IgD-negative memory B cell (primary cell): ENCODE results near the gene ZNF831. TPM values are rescaled to one million over a fixed set of nuclear protein-coding genes. Genes with fewer than 3 reads are reported as not detected.

Source experiments
- H3K27ac Mint-ChIP-seq, 3 donors: one replicate each; pipeline ENCODE4 v1.8.0; 2020 to 2022; ENCODE audit warnings: mild to moderate bottlenecking in 3 of 3, mixed read lengths in 3 of 3, moderate library complexity in 1 of 3
- H3K27me3 Mint-ChIP-seq: one replicate; pipeline ENCODE4 v1.8.0; 2021; ENCODE audit warnings: mixed read lengths
- H3K36me3 Mint-ChIP-seq: one replicate; pipeline ENCODE4 v1.8.0; 2020; ENCODE audit warnings: mild to moderate bottlenecking, mixed read lengths
- H3K4me1 Mint-ChIP-seq, 3 donors: one replicate each; pipeline ENCODE4 v1.8.0; 2020 to 2022; ENCODE audit warnings: mixed read lengths in 3 of 3, mild to moderate bottlenecking in 1 of 3
- H3K4me3 Mint-ChIP-seq, 4 donors: one replicate each; pipeline ENCODE4 v1.8.0; 2020 to 2022; ENCODE audit warnings: mild to moderate bottlenecking in 4 of 4, mixed read lengths in 4 of 4, moderate library complexity in 3 of 4
- H3K9me3 Mint-ChIP-seq, 3 donors: one replicate each; pipeline ENCODE4 v1.8.0; 2020 to 2021; ENCODE audit warnings: mixed read lengths in 3 of 3, mild to moderate bottlenecking in 1 of 3
- polyA plus RNA-seq: library from polyadenylated mRNA; unstranded; fragments of 300-500 nt; fragmentation: Illumina TruSeq; gene quantifications from one replicate; pipeline ENCODE4 v1.2.3, GENCODE V29; 2021

The ZNF831 gene
- polyA plus RNA-seq, 1 donor from 2014 or later: 1.2 TPM

DNA sequence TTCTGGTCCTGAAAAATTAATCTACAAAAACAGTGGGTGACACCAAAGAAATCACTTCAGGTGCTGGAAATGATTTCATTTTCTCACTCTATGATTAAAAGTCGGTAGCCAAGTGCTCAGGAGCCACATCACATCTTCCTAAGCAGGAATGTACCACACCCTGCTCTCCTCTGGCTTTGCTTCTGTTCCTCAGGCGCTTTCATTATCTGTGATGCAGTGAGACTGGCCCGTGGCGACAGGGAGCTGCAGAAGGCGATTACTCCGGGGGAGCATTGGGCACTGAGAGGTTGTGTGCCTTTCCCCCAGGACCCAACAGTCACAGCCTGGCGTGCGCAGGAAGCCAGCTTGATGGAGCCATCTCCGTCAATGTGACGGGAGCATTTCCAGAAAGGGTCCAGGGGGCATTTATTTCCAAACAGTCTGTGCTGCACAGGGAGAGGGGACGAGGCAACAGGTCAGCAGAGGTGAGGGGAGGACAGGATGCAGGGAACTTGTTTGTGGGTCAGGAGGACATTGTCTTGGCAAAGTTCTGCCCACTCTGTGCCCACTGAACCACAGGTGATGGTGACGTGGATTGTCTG lies 5.6 kb upstream of the ZNF831 start:
- Mint-ChIP-seq H3K36me3 (no peaks in the 10 kb centered on the region), H3K4me1 (peaks cover 15 to 29% (median 26%) of the 10 kb centered on the region in 3 donors)

GRCh38 chr20:59158673-59159072 lies 4.9 kb upstream of the ZNF831 start:
- peak overlapping the region in 1 of 4 donors; percentile 58 for H3K4me3 Mint-ChIP-seq

More for the DNA sequence above, 5.6 kb upstream of the ZNF831 start:
- H3K27me3 Mint-ChIP-seq: peaks cover 8% of the 10 kb centered on the region
- no peaks in the 10 kb centered on the region for H3K9me3 Mint-ChIP-seq
- H3K4me3 Mint-ChIP-seq: peak overlapping the region in 1 of 4 donors; percentile 58
- H3K27ac Mint-ChIP-seq: peak overlapping the region in 1 of 3 donors; percentile 76

GRCh38 chr20:59159091-59159490 lies 4.5 kb upstream of the ZNF831 start:
- H3K4me1 Mint-ChIP-seq: peaks cover 22 to 33% (median 33%) of the 10 kb centered on the region in 3 donors
- H3K36me3 Mint-ChIP-seq: no peaks in the 10 kb centered on the region
- peak overlapping the region in 2 of 4 donors; percentile 27 to 89 for H3K4me3 Mint-ChIP-seq
- H3K27me3 Mint-ChIP-seq: peaks cover 8% of the 10 kb centered on the region
- no peaks in the 10 kb centered on the region for H3K9me3 Mint-ChIP-seq
- H3K27ac Mint-ChIP-seq: peak overlapping the region; percentile 30 to 88 (median 71)

More at GRCh38 chr20:59158673-59159072, 4.9 kb upstream of the ZNF831 start:
- Mint-ChIP-seq H3K27ac (no peak overlapping the region), H3K36me3 (no peaks in the 10 kb centered on the region), H3K9me3 (no peaks in the 10 kb centered on the region), H3K4me1 (peaks cover 21 to 35% (median 33%) of the 10 kb centered on the region in 3 donors), H3K27me3 (peaks cover 8% of the 10 kb centered on the region)

- Mint-ChIP-seq H3K36me3 (no peaks in the 10 kb centered on the region), H3K27ac (peak overlapping the region; percentile 30 to 89 (median 88)), H3K27me3 (peaks cover 8% of the 10 kb centered on the region), H3K4me3 (peak overlapping the region; percentile 27 to 89 (median 60)), H3K4me1 (peaks cover 22 to 35% (median 35%) of the 10 kb centered on the region in 3 donors), H3K9me3 (no peaks in the 10 kb centered on the region)
Observed at GRCh38 chr20:59159493-59160376, 3.9 kb upstream of the ZNF831 start.

DNA sequence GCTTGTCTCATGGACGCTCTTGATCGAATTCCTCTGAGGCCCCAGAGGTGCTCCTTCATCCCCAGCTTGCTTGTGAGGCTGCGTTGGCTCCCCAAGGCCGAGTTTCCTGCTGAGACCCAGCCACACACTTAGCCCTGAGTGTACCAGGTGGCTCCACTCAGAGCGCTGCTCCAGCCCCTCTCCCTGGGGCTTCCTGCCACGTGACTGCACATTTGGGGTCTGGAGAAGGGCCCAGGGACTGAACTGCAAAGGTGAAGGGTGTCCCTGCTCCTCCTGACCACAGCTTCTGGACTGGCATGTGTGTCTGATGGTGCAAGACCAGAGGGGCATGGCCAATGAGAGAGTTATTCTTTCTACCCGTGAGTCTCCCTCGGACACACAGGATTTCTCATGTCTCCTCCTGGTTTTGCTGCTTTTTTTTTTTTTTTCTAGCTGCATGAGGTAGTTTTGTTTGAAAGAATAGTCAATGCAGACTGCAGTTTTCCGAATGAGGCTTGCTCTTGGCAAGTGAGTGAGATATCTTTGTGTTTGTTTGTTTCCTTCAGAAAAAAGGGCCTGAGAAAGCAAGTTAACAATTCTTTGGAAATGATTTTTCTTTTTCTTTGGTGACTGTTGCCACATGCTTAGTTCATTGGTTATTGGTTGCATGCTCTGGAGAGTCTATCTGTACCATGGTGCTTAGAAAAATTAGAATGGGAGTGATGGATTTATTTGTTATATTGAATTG lies 3.1 kb upstream of the ZNF831 start:
- H3K27ac Mint-ChIP-seq: peak overlapping the region in 1 of 3 donors; percentile 89

GRCh38 chr20:59161721-59162120 lies 1.9 kb upstream of the ZNF831 start:
- Mint-ChIP-seq H3K4me1 (peaks cover 40 to 53% (median 52%) of the 10 kb centered on the region in 3 donors), H3K9me3 (no peaks in the 10 kb centered on the region), H3K27me3 (peaks cover 5% of the 10 kb centered on the region), H3K36me3 (no peaks in the 10 kb centered on the region), H3K4me3 (peak overlapping the region in 3 of 4 donors; percentile 0 to 96 (median 47)), H3K27ac (peak overlapping the region in 2 of 3 donors; percentile 20 to 36)

More for the DNA sequence above, 3.1 kb upstream of the ZNF831 start:
- peaks cover 8% of the 10 kb centered on the region for H3K27me3 Mint-ChIP-seq
- H3K4me3 Mint-ChIP-seq: peak overlapping the region in 1 of 4 donors; percentile 89
- H3K4me1 Mint-ChIP-seq: peaks cover 30 to 43% (median 43%) of the 10 kb centered on the region in 3 donors
- no peaks in the 10 kb centered on the region for H3K9me3 Mint-ChIP-seq
- H3K36me3 Mint-ChIP-seq: no peaks in the 10 kb centered on the region

DNA sequence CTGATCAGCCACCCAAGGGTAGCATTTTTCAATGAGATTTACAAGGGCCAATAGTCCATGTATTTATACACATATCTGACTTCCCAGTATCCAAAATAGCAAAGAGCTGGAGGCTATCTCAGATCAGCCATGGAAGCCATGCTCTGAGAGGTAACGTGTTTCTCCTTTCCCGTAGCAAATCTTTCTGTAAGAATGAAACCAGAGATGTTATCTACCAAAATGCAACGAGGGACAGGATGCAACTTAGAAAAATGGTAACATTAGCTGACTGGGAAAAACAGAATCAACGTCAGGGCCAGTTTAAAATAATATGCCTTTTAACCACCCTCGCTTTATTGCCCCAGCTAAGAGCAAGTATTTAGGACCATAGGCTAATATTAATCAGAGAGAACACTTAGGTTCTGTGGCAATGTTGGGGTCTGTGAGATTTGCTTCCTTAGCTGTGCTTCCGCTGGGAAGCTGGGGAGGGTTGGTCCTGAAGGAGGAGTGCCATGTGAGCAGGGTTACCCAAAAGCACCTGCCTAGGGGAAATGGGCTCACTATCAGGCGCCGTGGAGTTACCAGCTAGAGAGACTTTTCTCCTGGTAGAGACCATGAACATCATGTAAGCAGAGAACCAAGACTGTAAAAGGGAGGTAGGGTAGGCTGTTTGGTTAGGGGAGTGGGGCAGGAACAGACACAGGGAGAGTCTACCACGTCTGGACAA lies 1.2 kb downstream of the ZNF831 start:
- H3K27me3 Mint-ChIP-seq: no peaks in the 10 kb centered on the region
- H3K4me1 Mint-ChIP-seq: peaks cover 41 to 46% (median 43%) of the 10 kb centered on the region in 3 donors
- H3K4me3 Mint-ChIP-seq: peak overlapping the region; percentile 47 to 91 (median 66)
- no peaks in the 10 kb centered on the region for H3K36me3 Mint-ChIP-seq
- H3K9me3 Mint-ChIP-seq: peaks cover 0 to 4% (median 0%) of the 10 kb centered on the region in 3 donors
- H3K27ac Mint-ChIP-seq: peak overlapping the region; percentile 60 to 95 (median 64)

DNA sequence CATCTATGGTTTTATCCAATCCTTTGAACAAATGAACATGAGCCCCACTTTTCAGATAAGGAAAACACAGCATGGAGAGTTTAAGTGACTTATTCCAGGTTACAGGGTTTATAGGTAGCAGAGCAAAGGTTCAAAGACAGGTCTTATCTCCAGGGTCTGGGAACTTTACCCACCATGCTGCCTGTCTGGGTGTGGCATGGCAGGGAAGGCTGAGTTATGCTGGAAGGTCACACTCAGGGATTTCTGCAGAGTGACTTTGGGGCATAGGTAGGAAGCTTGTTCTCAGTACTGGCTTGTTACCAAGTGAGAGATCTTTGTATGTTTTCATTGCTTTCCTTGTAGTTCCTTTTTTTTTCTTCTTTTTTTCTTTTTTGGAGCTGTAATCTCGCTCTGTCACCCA lies 1.8 kb downstream of the ZNF831 start:
- peaks cover 41 to 45% (median 42%) of the 10 kb centered on the region in 3 donors for H3K4me1 Mint-ChIP-seq

GRCh38 chr20:59165891-59166709 lies 2.5 kb downstream of the ZNF831 start:
- Mint-ChIP-seq H3K4me1 (peaks cover 41 to 42% (median 41%) of the 10 kb centered on the region in 3 donors), H3K4me3 (peak overlapping the region; percentile 47 to 91 (median 74)), H3K27ac (peak overlapping the region; percentile 60 to 95 (median 64)), H3K36me3 (no peaks in the 10 kb centered on the region), H3K9me3 (peaks cover 0 to 4% (median 0%) of the 10 kb centered on the region in 3 donors), H3K27me3 (no peaks in the 10 kb centered on the region)

More for the DNA sequence above, 1.8 kb downstream of the ZNF831 start:
- Mint-ChIP-seq H3K36me3 (no peaks in the 10 kb centered on the region), H3K27ac (peak overlapping the region; percentile 60 to 95 (median 64)), H3K4me3 (peak overlapping the region; percentile 47 to 91 (median 74)), H3K27me3 (no peaks in the 10 kb centered on the region), H3K9me3 (peaks cover 0 to 4% (median 0%) of the 10 kb centered on the region in 3 donors)

- Mint-ChIP-seq H3K27ac (no peak overlapping the region), H3K9me3 (peaks cover 0 to 4% (median 0%) of the 10 kb centered on the region in 3 donors), H3K36me3 (peaks cover 9% of the 10 kb centered on the region), H3K27me3 (no peaks in the 10 kb centered on the region), H3K4me1 (peaks cover 9 to 13% (median 11%) of the 10 kb centered on the region in 3 donors), H3K4me3 (no peak overlapping the region)
Observed at GRCh38 chr20:59170406-59171349, 7.1 kb downstream of the ZNF831 start.

DNA sequence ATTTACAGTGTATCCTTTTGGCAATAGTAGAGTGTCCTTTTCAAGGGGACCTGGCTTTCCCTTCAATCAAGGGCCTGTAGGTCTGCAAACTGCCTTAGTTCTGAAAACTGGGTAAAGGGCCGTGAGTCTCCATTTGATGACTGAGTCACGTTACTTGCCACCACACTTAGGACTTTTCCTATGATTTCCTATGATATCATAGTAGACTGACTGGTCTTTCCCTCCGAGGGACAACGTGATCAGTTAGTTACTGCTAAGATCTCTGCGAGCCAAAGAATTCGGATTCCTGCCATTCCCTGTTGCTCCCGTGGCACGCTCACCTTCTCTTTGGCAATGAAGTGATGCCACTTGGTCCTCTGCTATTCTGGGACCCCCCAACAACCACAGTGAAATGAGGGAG lies 8.4 kb downstream of the ZNF831 start:
- Mint-ChIP-seq H3K4me3 (no peak overlapping the region), H3K27me3 (no peaks in the 10 kb centered on the region), H3K9me3 (peaks cover 0 to 4% (median 0%) of the 10 kb centered on the region in 3 donors), H3K36me3 (peaks cover 10% of the 10 kb centered on the region), H3K4me1 (peaks cover 0 to 6% (median 0%) of the 10 kb centered on the region in 3 donors), H3K27ac (no peak overlapping the region)

DNA sequence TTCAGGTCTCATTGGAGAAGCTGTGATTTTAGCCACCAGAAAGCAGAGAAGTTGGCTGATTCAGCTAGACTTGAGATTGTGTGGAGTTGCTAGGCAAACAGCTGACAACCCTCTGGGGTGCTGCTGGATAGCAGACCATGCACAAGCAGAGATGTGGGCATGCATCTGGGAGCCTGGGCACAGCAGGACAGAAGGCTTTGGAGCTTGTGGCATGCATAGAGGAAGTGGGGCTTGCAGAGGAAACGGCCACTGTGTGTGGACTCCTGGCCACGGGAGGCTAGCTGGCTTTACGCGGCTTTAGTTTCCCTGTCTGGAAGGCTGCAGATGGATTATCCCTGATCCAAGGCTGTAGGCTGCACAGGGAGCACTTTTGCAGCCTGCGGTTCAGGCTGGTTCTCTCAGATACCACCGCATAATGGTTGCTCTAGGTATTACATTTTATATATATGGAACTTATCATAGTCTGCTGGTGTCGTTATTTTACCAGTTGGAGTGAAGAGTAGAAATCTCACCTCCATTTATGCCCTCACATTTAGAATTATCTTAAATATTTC lies 10.4 kb downstream of the ZNF831 start:
- no peak overlapping the region for H3K4me3 Mint-ChIP-seq

More for the DNA sequence above, 10.4 kb downstream of the ZNF831 start:
- H3K27me3 Mint-ChIP-seq: no peaks in the 10 kb centered on the region
- H3K4me1 Mint-ChIP-seq: peaks cover 10 to 13% (median 10%) of the 10 kb centered on the region in 3 donors
- peaks cover 10% of the 10 kb centered on the region for H3K36me3 Mint-ChIP-seq
- H3K9me3 Mint-ChIP-seq: peaks cover 0 to 1% (median 0%) of the 10 kb centered on the region in 3 donors
- no peak overlapping the region for H3K27ac Mint-ChIP-seq
